NT2/D1 (cell line): ENCODE results near the gene SLC6A16.

Experiments used
- DNase-seq: peaks from one replicate; pipeline ENCODE4 v3.0.0-alpha.2; 2011; ENCODE audit warnings: low read depth, low spot score
- H3K27me3 ChIP-seq: 2 replicates; pipeline ENCODE4 v1.6.0; 2011; ENCODE audit warnings: mild to moderate bottlenecking; ENCODE audit not compliant: insufficient read length, insufficient read depth
- H3K36me3 ChIP-seq: 2 replicates; pipeline ENCODE4 v1.6.1; 2011; ENCODE audit warnings: mild to moderate bottlenecking, low read length, mixed read lengths; ENCODE audit not compliant: insufficient read depth, insufficient read length
- H3K4me1 ChIP-seq: 2 replicates; pipeline ENCODE4 v1.5.1; 2011; ENCODE audit not compliant: insufficient read depth, insufficient read length
- H3K4me3 ChIP-seq: 2 replicates; pipeline ENCODE4 v1.5.1; 2011; ENCODE audit warnings: low read depth; ENCODE audit not compliant: insufficient read length
- H3K9ac ChIP-seq: 2 replicates; pipeline ENCODE4 v1.6.0; 2011; ENCODE audit warnings: low read depth; ENCODE audit not compliant: insufficient read length
- H3K9me3 ChIP-seq: 2 replicates; pipeline ENCODE4 v1.5.1; 2011; ENCODE audit warnings: mild to moderate bottlenecking, low read length; ENCODE audit not compliant: insufficient read depth
- SUZ12 ChIP-seq: IDR thresholded peaks from 2 replicates; pipeline ENCODE4 v1.6.1; 2011; ENCODE audit not compliant: insufficient read length, insufficient read depth; ENCODE audit errors: extremely low read depth
- YY1 ChIP-seq: IDR thresholded peaks from 2 replicates; pipeline ENCODE4 v1.6.1; 2011; ENCODE audit not compliant: insufficient read length, insufficient read depth
- ZNF274 ChIP-seq: IDR thresholded peaks from 2 replicates; pipeline ENCODE4 v1.6.1; 2011; ENCODE audit warnings: mild to moderate bottlenecking, low read depth, low read length

Gene SLC6A16

DNA sequence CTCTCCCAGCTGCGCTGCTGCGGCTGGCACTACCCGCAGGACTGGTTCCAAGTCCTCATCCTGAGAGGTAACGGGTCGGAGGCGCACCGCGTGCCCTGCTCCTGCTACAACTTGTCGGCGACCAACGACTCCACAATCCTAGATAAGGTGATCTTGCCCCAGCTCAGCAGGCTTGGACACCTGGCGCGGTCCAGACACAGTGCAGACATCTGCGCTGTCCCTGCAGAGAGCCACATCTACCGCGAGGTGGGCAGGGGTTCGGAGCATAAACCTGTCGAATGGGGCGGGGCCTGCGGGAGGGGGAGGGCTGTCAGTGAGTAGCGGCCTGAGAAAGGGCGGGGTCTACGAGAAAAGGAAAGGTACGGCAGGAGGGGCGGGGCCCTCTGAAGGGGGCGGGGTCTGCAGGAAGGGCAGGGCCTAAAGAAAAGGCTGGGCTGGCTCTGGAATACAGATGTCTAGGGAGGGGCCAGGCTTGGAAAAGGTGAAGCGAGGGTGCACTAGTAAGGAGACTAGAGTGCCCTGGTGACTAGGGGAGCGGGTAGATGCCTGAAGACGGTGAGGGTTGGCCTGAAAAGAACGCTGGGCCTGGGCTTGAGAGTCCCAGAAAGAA lies 13.8 kb upstream of the SLC6A16 start:
- Histone ChIP-seq H3K9ac (peak overlapping the region; percentile 56), H3K27me3 (no peaks in the 10 kb centered on the region), H3K9me3 (no peaks in the 10 kb centered on the region), H3K4me1 (peaks cover 13% of the 10 kb centered on the region), H3K4me3 (no peak overlapping the region), H3K36me3 (peaks cover 60% of the 10 kb centered on the region)
- TF ChIP-seq SUZ12 (no peak), ZNF274 (no peak), YY1 (no peak)
- peak; percentile 68 for DNase-seq

DNA sequence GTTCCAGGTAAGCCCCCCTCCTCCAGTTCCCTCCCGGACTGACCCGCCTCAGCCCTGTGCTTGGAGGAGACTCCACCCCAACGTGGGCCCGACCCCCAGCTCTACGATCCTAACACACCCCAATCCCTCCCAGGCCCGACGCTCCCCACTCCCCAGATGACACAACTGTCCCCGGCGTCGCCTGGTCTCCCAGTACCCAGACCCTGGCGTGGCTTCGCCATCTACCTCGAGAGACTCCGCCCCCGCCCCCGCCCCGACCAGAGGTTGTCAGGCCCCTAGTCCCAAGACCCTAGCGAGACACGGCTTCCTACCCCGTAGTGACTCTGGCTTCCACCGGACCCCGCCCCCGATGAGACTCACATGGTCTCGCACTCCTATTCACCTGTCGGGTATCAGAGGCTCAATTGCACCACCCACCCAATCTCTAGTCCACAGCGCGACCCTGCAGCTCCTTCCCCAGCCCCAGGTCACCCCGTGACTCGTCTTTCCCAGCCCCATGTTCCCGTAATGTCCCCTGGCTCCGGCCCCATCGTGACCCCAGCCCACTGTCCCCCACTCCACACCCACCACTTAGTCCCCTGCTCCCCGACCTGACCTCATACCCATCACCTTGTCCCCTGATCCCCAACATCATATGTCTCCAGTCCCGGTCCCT lies 13.2 kb upstream of the SLC6A16 start:
- peak overlapping the region; percentile 56 for H3K9ac ChIP-seq

DNA sequence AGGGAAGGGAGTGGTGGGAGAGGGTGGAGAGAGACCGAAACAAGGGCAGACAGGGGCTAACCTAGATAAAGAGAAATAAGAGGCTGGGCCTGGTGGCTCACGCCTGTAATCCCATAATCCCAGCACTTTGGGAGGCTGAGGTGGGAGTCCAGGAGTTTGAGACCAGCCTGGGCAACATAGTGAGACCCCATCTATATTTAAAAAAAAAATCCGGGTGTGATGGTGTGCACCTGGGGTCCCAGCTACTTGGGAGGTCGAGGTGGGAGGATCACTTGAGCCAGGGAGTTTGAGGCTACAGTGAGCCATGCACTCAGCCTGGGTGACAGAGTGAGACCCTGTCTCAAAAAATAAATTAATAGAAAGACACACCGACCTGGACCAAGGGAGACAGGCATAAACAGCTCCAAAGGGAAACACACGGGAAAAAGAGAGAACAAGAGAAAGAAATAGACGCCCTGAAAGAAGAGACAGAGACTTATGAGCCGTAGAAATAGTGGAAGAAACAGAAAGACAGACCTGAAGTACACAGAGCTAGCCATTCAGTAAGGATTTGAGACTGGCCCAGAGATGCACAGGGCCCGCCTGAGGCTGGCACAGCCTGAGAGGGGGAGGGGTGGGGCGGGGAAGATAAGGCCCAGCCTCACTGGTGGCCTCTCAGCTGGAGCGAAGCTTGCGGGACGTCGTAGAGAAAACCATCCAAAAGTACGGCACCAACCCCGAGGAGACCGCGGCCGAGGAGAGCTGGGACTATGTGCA lies 12.5 kb upstream of the SLC6A16 start:
- TF ChIP-seq SUZ12 (no peak), ZNF274 (no peak), YY1 (no peak)
- Histone ChIP-seq H3K4me1 (peaks cover 17% of the 10 kb centered on the region), H3K4me3 (no peak overlapping the region), H3K9ac (no peak overlapping the region), H3K9me3 (no peaks in the 10 kb centered on the region), H3K36me3 (peaks cover 51% of the 10 kb centered on the region), H3K27me3 (no peaks in the 10 kb centered on the region)
- DNase-seq: no peak

More for the DNA sequence above, 13.2 kb upstream of the SLC6A16 start:
- Histone ChIP-seq H3K4me1 (peaks cover 17% of the 10 kb centered on the region), H3K4me3 (no peak overlapping the region), H3K9me3 (no peaks in the 10 kb centered on the region), H3K36me3 (peaks cover 55% of the 10 kb centered on the region), H3K27me3 (no peaks in the 10 kb centered on the region)
- TF ChIP-seq SUZ12: no peak
- no peak for TF ChIP-seq YY1
- no peak for TF ChIP-seq ZNF274
- no peak for DNase-seq

DNA sequence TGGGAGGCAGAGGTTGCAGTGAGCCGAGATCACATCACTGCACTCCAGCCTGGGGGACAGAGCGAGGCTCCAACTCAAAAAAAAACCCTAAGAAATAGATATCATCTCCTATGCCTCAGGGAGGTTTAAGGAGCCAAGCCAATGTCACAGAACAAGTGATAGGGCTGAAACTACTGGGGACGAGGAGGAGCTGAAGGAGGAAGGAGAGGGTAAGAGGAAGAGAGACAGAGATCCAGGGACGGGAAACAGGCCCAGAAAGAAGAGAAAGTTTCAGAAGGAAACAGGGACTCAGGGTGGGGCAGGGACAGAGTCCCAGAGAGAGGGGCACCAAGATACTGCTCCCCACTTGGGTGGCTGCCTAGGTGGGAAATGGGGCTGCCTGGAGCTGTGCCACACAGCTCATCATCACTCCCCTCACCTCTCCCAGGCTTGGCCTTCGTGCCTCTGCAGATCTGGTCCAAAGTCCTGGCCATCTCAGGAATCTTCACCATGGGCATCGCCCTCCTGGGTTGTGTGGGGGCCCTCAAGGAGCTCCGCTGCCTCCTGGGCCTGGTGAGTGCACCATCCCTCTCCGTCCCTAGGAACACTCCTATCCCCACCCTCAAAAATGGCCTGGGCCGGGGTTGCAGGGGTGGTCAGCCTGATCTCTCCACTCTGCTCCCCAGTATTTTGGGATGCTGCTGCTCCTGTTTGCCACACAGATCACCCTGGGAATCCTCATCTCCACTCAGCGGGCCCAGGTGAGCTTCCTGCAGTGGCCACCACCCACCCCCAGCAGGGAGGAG lies 11.7 kb upstream of the SLC6A16 start:
- no peak overlapping the region for H3K9ac ChIP-seq

DNA sequence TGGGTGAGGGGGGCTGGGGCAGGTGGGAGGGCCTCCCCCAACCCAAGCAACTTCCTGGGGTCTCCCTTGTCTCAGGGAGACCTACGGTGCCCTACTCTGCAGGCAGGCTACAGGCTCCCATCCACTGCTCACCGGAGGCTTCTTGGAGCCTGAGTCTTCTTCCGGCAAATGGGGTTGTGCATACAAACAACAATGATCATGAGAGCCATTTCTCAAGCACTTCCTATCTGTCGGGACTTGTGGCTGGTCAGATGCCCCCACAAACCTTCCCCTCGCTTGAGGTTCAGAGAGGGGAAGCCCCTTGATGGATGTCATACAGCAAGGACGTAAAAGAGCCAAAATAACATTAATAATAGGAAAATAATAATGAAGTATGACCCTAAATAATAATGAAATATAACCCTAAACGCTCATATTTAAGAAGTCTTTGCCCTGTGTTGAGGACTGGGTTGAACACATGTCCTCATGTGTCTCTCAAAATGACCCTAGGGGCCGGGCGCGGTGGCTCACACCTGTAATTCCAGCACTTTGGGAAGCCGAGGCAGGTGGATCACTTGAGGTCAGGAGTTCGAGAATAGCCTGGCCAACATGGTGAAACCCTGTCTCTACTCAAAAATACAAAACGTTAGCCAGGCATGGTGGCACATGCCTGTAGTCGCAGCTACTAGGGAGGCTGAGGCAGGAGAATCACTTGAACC lies 10.9 kb upstream of the SLC6A16 start:
- TF ChIP-seq SUZ12: no peak
- TF ChIP-seq YY1: no peak
- TF ChIP-seq ZNF274: no peak
- Histone ChIP-seq H3K9ac (no peak overlapping the region), H3K4me3 (no peak overlapping the region), H3K27me3 (no peaks in the 10 kb centered on the region), H3K36me3 (peaks cover 49% of the 10 kb centered on the region), H3K4me1 (peaks cover 17% of the 10 kb centered on the region), H3K9me3 (no peaks in the 10 kb centered on the region)
- DNase-seq: no peak

More for the DNA sequence above, 11.7 kb upstream of the SLC6A16 start:
- H3K4me3 ChIP-seq: no peak overlapping the region
- no peaks in the 10 kb centered on the region for H3K9me3 ChIP-seq
- no peaks in the 10 kb centered on the region for H3K27me3 ChIP-seq
- no peak for DNase-seq
- peaks cover 17% of the 10 kb centered on the region for H3K4me1 ChIP-seq
- H3K36me3 ChIP-seq: peaks cover 50% of the 10 kb centered on the region
- TF ChIP-seq ZNF274 (no peak), SUZ12 (no peak), YY1 (no peak)

DNA sequence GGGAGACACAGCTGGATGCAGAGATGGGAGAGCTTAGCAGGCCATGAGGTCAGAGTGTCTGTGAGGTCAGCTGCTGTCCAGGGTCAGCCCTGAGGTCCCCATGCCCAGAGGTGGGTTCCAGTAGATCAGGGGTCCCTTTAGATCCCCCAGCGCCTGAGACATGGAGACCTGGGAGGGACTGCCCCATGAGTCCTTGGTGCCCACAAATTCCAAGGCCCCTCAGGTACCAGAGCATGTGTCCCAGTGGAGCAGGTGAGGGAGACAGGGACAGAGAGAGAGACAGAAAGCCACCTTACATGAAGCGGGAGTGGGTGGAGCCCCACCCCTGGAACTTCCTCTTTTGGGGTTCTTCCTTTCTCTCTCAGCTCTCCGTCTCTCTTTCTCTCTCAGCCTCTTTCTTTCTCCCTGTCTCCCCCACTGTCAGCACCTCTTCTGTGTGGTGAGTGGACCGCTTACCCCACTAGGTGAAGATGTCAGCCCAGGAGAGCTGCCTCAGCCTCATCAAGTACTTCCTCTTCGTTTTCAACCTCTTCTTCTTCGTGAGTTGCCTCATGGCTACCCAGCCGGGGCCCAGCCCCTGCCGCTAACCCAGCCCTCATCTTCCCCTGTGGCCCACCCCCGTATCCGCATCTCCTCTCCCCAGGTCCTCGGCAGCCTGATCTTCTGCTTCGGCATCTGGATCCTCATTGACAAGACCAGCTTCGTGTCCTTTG lies 10.2 kb upstream of the SLC6A16 start, which contains the start of gene CD37:
CD37 (plus strand) TSS at position 336 of the 713 bp plus-strand sequence; CDS start at position 471, 135 bp downstream.
- Histone ChIP-seq H3K36me3 (peaks cover 51% of the 10 kb centered on the region), H3K9me3 (no peaks in the 10 kb centered on the region), H3K27me3 (no peaks in the 10 kb centered on the region), H3K4me3 (no peak within 1 kb of the TSS), H3K9ac (no peak within 1 kb of the TSS), H3K4me1 (peaks cover 17% of the 10 kb centered on the region)
- TF ChIP-seq ZNF274 (no peak), SUZ12 (no peak), YY1 (no peak)
- DNase-seq: no peak
